ENCODE results near the gene PLCB1.

GRCh38 chr20:8400486-8400885 lies 268.4 kb downstream of the PLCB1 start:
- TF ChIP-seq, protein P1, sequence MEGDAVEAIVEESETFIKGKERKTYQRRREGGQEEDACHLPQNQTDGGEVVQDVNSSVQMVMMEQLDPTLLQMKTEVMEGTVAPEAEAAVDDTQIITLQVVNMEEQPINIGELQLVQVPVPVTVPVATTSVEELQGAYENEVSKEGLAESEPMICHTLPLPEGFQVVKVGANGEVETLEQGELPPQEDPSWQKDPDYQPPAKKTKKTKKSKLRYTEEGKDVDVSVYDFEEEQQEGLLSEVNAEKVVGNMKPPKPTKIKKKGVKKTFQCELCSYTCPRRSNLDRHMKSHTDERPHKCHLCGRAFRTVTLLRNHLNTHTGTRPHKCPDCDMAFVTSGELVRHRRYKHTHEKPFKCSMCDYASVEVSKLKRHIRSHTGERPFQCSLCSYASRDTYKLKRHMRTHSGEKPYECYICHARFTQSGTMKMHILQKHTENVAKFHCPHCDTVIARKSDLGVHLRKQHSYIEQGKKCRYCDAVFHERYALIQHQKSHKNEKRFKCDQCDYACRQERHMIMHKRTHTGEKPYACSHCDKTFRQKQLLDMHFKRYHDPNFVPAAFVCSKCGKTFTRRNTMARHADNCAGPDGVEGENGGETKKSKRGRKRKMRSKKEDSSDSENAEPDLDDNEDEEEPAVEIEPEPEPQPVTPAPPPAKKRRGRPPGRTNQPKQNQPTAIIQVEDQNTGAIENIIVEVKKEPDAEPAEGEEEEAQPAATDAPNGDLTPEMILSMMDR (conservative IDR thresholded peaks at IDR 0.05 in 1 of 2, IDR thresholded peaks at IDR 0.05 in 1 of 2; ENCODE audit: extremely low read depth in 1 of 2, insufficient read depth in 1 of 2, low read depth in 1 of 2, low read length in 2 of 2), result no peak
- no peak for TF ChIP-seq EZH2 (IDR thresholded peaks at IDR 0.05; ENCODE audit: borderline replicate concordance, low read length)
